GM18870 (cell line): Measurements from ENCODE around the gene TMEM178B.
"Not testable (repeated sequence)": the region's sequence is repeated elsewhere in the genome, so short reads cannot be mapped to it uniquely, and the experiment has no call there.

ENCODE experiments used
- ATAC-seq: cut with Tn5 transposase; IDR thresholded peaks from one replicate; pipeline ENCODE4 v1.9.1; 2021; ENCODE audit warnings: moderate library complexity; ENCODE audit not compliant: unreplicated experiment

The TMEM178B gene

GRCh38 chr7:141133646-141134045, 59.8 kb downstream of the TMEM178B start:
- no peak for ATAC-seq

GRCh38 chr7:141142058-141142457, 68.2 kb downstream of the TMEM178B start:
- ATAC-seq, result no peak

GRCh38 chr7:141144921-141145629, 71.2 kb downstream of the TMEM178B start:
- no peak for ATAC-seq

GRCh38 chr7:141145630-141145982, 71.7 kb downstream of the TMEM178B start:
- ATAC-seq, result no peak

- ATAC-seq, result no peak
These were observed 73.6 kb downstream of the TMEM178B start for GRCh38 chr7:141147482-141147881.

GRCh38 chr7:141150465-141150864, 76.6 kb downstream of the TMEM178B start:
- no peak for ATAC-seq

GRCh38 chr7:141151746-141152145, 77.9 kb downstream of the TMEM178B start:
- ATAC-seq, result no peak

GRCh38 chr7:141153231-141153630, 79.4 kb downstream of the TMEM178B start:
- no peak for ATAC-seq

- no peak for ATAC-seq
These were observed 80.4 kb downstream of the TMEM178B start for GRCh38 chr7:141154131-141154732.

- ATAC-seq, result no peak
These were observed 82.5 kb downstream of the TMEM178B start for GRCh38 chr7:141156407-141156806.

GRCh38 chr7:141157138-141157765, 83.4 kb downstream of the TMEM178B start:
- ATAC-seq, result no peak

- no peak for ATAC-seq
These were observed 84.7 kb downstream of the TMEM178B start for GRCh38 chr7:141158561-141158960.

- no peak for ATAC-seq
These were observed 86.5 kb downstream of the TMEM178B start for GRCh38 chr7:141160246-141160860.

GRCh38 chr7:141161550-141162535, 88.0 kb downstream of the TMEM178B start:
- no peak for ATAC-seq

GRCh38 chr7:141165521-141165920, 91.7 kb downstream of the TMEM178B start:
- ATAC-seq, result no peak

- no peak for ATAC-seq
These were observed 93.1 kb downstream of the TMEM178B start for GRCh38 chr7:141166926-141167325.

- ATAC-seq, result no peak
These were observed 93.6 kb downstream of the TMEM178B start for GRCh38 chr7:141167381-141167964.

- ATAC-seq, result not testable (repeated sequence)
These were observed 95.3 kb downstream of the TMEM178B start for GRCh38 chr7:141169157-141169556.

GRCh38 chr7:141175728-141176127, 101.9 kb downstream of the TMEM178B start:
- not testable (repeated sequence) for ATAC-seq

- not testable (repeated sequence) for ATAC-seq
These were observed 103.3 kb downstream of the TMEM178B start for GRCh38 chr7:141177120-141177519.
